ENCODE data around the gene VPS51. TPM values are rescaled to one million over a fixed set of nuclear protein-coding genes. Genes with fewer than 3 reads are reported as not detected.

VPS51 gene
- total RNA-seq, 1 experiment from 2014 or later: 89.5 TPM

- Histone ChIP-seq H3K27me3 (ENCODE audit: insufficient read depth, low read length) (no peaks in the 10 kb centered on the region), H4K20me1 (ENCODE audit: insufficient read depth) (no peaks in the 10 kb centered on the region), H2AFZ (ENCODE audit: low read depth, low read length, poor library complexity, severe bottlenecking) (no peak overlapping the region), H3K4me2 (ENCODE audit: low read length) (no peak overlapping the region), H3K4me1 (ENCODE audit: control insufficient read depth in 1 of 2, insufficient read depth in 2 of 2, low read length in 2 of 2) (no peaks in the 10 kb centered on the region; a peak in 1 of 4 replicates), H3K79me2 (ENCODE audit: insufficient read depth, low read length) (peaks cover 23% of the 10 kb centered on the region), H3K9me3 (ENCODE audit: control insufficient read depth in 1 of 2, insufficient read depth in 1 of 2, low read depth in 1 of 2, low read length in 2 of 2) (no peaks in the 10 kb centered on the region), H3K27ac (ENCODE audit: low read depth, low read length) (no peak overlapping the region), H3K4me3 (replicated peaks in 1 of 2; ENCODE audit: low read depth in 1 of 2, low read length in 2 of 2) (no peak overlapping the region), H3K36me3 (ENCODE audit: control insufficient read depth in 1 of 2, insufficient read depth in 2 of 2, low read length in 2 of 2) (no peaks in the 10 kb centered on the region; a peak in 1 of 4 replicates), H3K9ac (ENCODE audit: low read length) (no peak overlapping the region), H3K9me2 (ENCODE audit: insufficient read depth) (no peaks in the 10 kb centered on the region)
- no peak for DNase-seq (ENCODE audit: low read depth, low spot score)
- CTCF ChIA-PET: no interaction called here
- ATAC-seq: no peak
- POLR2A ChIA-PET: interaction anchor here (1.9 kb wide), 1 partner anchor 8 kb away, joined by 9 read pairs; the partner anchor contains the start of gene TM7SF2
- RAD21 ChIA-PET (ENCODE audit: low non-redundant PET in 1 of 2, low total read pairs in 2 of 2, uncharacterized antibody in 2 of 2, unreplicated experiment in 2 of 2): no interaction called here
- no TSS peak for BruUV-seq (replicated peaks)
- intact Hi-C loops (cut with micrococcal nuclease): no loop called here
- TF ChIP-seq EZH2 (IDR thresholded peaks at IDR 0.05): no peak
- TF ChIP-seq MAX (IDR thresholded peaks at IDR 0.05): no peak
- no peak for TF ChIP-seq CBX3 (IDR thresholded peaks at IDR 0.05; ENCODE audit: low read depth)
- no peak for TF ChIP-seq RAD21 (IDR thresholded peaks at IDR 0.05; ENCODE audit: low read depth)
Observed at GRCh38 chr11:65103476-65103875, 7.5 kb downstream of the VPS51 start.

- no peak overlapping the region for H3K27ac ChIP-seq (ENCODE audit: low read depth, low read length)
- no TSS peak for BruUV-seq (replicated peaks)
- ATAC-seq (no peak), DNase-seq (ENCODE audit: low read depth, low spot score) (no peak)
- no peak overlapping the region for H3K9ac ChIP-seq (ENCODE audit: low read length)
- H3K9me3 ChIP-seq (ENCODE audit: control insufficient read depth in 1 of 2, insufficient read depth in 1 of 2, low read depth in 1 of 2, low read length in 2 of 2): no peaks in the 10 kb centered on the region
- peaks cover 21% of the 10 kb centered on the region for H3K79me2 ChIP-seq (ENCODE audit: insufficient read depth, low read length)
- no peak overlapping the region for H3K4me3 ChIP-seq (replicated peaks in 1 of 2; ENCODE audit: low read depth in 1 of 2, low read length in 2 of 2)
- ChIA-PET POLR2A (no interaction called here), CTCF (no interaction called here), RAD21 (ENCODE audit: low non-redundant PET in 1 of 2, low total read pairs in 2 of 2, uncharacterized antibody in 2 of 2, unreplicated experiment in 2 of 2) (no interaction called here)
- H2AFZ ChIP-seq (ENCODE audit: low read depth, low read length, poor library complexity, severe bottlenecking): no peak overlapping the region
- H3K27me3 ChIP-seq (ENCODE audit: insufficient read depth, low read length): no peaks in the 10 kb centered on the region
- H3K9me2 ChIP-seq (ENCODE audit: insufficient read depth): no peaks in the 10 kb centered on the region
- no peaks in the 10 kb centered on the region; a peak in 1 of 4 replicates for H3K4me1 ChIP-seq (ENCODE audit: control insufficient read depth in 1 of 2, insufficient read depth in 2 of 2, low read length in 2 of 2)
- H3K36me3 ChIP-seq (ENCODE audit: control insufficient read depth in 1 of 2, insufficient read depth in 2 of 2, low read length in 2 of 2): no peaks in the 10 kb centered on the region
- H3K4me2 ChIP-seq (ENCODE audit: low read length): no peak overlapping the region
- intact Hi-C loops (cut with micrococcal nuclease): no loop called here
- no peaks in the 10 kb centered on the region for H4K20me1 ChIP-seq (ENCODE audit: insufficient read depth)
- TF ChIP-seq SIN3A (IDR thresholded peaks at IDR 0.05; ENCODE audit: low read depth) (no peak), ATF3 (IDR thresholded peaks at IDR 0.05) (no peak), ZFX (IDR thresholded peaks at IDR 0.05) (no peak), CTCF (IDR thresholded peaks at IDR 0.05 in 2 of 3, conservative IDR thresholded peaks at IDR 0.05 in 1 of 3; ENCODE audit: borderline replicate concordance in 1 of 3, insufficient read depth in 1 of 3, low read depth in 2 of 3, low read length in 2 of 3) (no peak), RAD21 (IDR thresholded peaks at IDR 0.05; ENCODE audit: low read depth) (no peak), ZNF274 (IDR thresholded peaks at IDR 0.05; ENCODE audit: low read depth, low read length) (no peak), TCF7L2 (IDR thresholded peaks at IDR 0.05; ENCODE audit: borderline replicate concordance, extremely low read depth, insufficient read depth, insufficient read length) (no peak), FOSL1 (IDR thresholded peaks at IDR 0.05; ENCODE audit: low read depth) (no peak), SRF (IDR thresholded peaks at IDR 0.05; ENCODE audit: low read depth) (no peak), EGR1 (IDR thresholded peaks at IDR 0.05; ENCODE audit: low read depth) (no peak), CEBPB (IDR thresholded peaks at IDR 0.05; ENCODE audit: low read depth) (no peak), CBX3 (IDR thresholded peaks at IDR 0.05; ENCODE audit: low read depth) (no peak), JUND (IDR thresholded peaks at IDR 0.05) (no peak), YY1 (IDR thresholded peaks at IDR 0.05; ENCODE audit: extremely low read depth, insufficient replicate concordance, low read depth, low read length) (no peak), MAX (IDR thresholded peaks at IDR 0.05) (no peak), EZH2phosphoT487 (IDR thresholded peaks at IDR 0.05; ENCODE audit: borderline replicate concordance) (no peak), SP1 (IDR thresholded peaks at IDR 0.05; ENCODE audit: low read depth) (no peak), POLR2AphosphoS5 (IDR thresholded peaks at IDR 0.05; ENCODE audit: low read depth, low read length) (no peak)
Observed at GRCh38 chr11:65104628-65105027, 8.6 kb downstream of the VPS51 start.

Measured in HCT116 (cell line).